Hepatocyte (in vitro differentiated cells): ENCODE measurements around the gene G0S2.

ENCODE experiments used
- EZH2 ChIP-seq: fragments of 200-600 bp; sonication (generic); IDR thresholded peaks from 2 replicates; pipeline ENCODE4 v1.6.1; 2016; ENCODE audit warnings: antibody characterized with exemption, mild to moderate bottlenecking, borderline replicate concordance
- EZH2phosphoT487 ChIP-seq: fragments of 200-600 bp; sonication (generic); IDR thresholded peaks from one replicate; pipeline ENCODE4 v1.6.1; 2018; ENCODE audit warnings: antibody characterized with exemption, mild to moderate bottlenecking, low read depth, moderate library complexity; ENCODE audit not compliant: unreplicated experiment, severe bottlenecking
- TF ChIP-seq, protein P1 (sequence below): fragments of 200-600 bp; sonication (generic); IDR thresholded peaks from 2 replicates; pipeline ENCODE4 v1.5.1; 2016; ENCODE audit warnings: antibody characterized with exemption, mild to moderate bottlenecking; ENCODE audit not compliant: poor library complexity

GRCh38 chr1:209685821-209686220 is 10.6 kb downstream of the G0S2 start:
- TF ChIP-seq, protein P1, sequence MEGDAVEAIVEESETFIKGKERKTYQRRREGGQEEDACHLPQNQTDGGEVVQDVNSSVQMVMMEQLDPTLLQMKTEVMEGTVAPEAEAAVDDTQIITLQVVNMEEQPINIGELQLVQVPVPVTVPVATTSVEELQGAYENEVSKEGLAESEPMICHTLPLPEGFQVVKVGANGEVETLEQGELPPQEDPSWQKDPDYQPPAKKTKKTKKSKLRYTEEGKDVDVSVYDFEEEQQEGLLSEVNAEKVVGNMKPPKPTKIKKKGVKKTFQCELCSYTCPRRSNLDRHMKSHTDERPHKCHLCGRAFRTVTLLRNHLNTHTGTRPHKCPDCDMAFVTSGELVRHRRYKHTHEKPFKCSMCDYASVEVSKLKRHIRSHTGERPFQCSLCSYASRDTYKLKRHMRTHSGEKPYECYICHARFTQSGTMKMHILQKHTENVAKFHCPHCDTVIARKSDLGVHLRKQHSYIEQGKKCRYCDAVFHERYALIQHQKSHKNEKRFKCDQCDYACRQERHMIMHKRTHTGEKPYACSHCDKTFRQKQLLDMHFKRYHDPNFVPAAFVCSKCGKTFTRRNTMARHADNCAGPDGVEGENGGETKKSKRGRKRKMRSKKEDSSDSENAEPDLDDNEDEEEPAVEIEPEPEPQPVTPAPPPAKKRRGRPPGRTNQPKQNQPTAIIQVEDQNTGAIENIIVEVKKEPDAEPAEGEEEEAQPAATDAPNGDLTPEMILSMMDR = no peak
- TF ChIP-seq EZH2 (no peak), EZH2phosphoT487 (no peak)
